ENCODE measurements around the gene CCN5.

DNA sequence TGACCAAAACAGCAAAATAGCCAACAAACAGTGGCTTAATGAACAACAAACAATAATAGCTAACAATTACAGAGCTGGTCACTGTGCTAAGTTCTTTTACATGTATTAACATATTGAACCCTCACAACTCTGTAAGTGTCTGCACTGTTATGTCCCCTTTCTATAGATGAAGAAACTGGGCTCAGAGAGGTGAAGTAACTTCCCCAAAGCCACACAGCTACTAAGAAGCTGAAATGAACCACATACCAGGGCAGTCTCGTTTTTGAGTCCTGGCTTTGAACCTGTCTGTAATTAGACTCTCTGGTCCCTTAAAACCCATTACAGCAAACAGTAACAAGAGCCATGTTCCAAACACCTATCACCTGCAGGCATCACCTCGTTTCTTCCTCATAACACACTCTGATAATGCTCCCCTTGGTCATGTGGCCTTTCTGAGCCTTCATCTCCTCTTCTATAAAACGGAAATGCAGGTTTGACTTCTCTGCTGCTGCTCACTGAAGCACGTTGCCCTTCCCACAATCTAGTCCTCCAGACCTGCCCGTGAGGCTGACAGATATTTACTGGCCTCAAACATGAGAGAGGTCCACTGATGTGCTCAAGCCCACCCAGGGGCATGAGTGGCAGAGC, 53.8 kb downstream of the CCN5 start:
- TF ChIP-seq, protein P1, sequence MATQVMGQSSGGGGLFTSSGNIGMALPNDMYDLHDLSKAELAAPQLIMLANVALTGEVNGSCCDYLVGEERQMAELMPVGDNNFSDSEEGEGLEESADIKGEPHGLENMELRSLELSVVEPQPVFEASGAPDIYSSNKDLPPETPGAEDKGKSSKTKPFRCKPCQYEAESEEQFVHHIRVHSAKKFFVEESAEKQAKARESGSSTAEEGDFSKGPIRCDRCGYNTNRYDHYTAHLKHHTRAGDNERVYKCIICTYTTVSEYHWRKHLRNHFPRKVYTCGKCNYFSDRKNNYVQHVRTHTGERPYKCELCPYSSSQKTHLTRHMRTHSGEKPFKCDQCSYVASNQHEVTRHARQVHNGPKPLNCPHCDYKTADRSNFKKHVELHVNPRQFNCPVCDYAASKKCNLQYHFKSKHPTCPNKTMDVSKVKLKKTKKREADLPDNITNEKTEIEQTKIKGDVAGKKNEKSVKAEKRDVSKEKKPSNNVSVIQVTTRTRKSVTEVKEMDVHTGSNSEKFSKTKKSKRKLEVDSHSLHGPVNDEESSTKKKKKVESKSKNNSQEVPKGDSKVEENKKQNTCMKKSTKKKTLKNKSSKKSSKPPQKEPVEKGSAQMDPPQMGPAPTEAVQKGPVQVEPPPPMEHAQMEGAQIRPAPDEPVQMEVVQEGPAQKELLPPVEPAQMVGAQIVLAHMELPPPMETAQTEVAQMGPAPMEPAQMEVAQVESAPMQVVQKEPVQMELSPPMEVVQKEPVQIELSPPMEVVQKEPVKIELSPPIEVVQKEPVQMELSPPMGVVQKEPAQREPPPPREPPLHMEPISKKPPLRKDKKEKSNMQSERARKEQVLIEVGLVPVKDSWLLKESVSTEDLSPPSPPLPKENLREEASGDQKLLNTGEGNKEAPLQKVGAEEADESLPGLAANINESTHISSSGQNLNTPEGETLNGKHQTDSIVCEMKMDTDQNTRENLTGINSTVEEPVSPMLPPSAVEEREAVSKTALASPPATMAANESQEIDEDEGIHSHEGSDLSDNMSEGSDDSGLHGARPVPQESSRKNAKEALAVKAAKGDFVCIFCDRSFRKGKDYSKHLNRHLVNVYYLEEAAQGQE (IDR thresholded peaks at IDR 0.05; ENCODE audit: low read depth), result no peak
- TF ChIP-seq TEAD4 (IDR thresholded peaks at IDR 0.05), result no peak
- no peak for TF ChIP-seq TCF12 (IDR thresholded peaks at IDR 0.05; ENCODE audit: low read depth)
- no peak for TF ChIP-seq EGR1 (IDR thresholded peaks at IDR 0.05)
- TF ChIP-seq ZBTB7A (IDR thresholded peaks at IDR 0.05; ENCODE audit: low read depth), result no peak
- TF ChIP-seq, protein P2, sequence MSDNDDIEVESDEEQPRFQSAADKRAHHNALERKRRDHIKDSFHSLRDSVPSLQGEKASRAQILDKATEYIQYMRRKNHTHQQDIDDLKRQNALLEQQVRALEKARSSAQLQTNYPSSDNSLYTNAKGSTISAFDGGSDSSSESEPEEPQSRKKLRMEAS (IDR thresholded peaks at IDR 0.05), result no peak
- TF ChIP-seq RAD21 (IDR thresholded peaks at IDR 0.05; ENCODE audit: low read depth), result no peak
- no peak for TF ChIP-seq TAF1 (IDR thresholded peaks at IDR 0.05; ENCODE audit: low read depth)
- TF ChIP-seq NFIC (IDR thresholded peaks at IDR 0.05), result no peak
